Anterior cingulate cortex (tissue), 58 donors: Measurements from ENCODE around the gene GNL2.
"Not testable (repeated sequence)": the region's sequence is repeated elsewhere in the genome, so short reads cannot be mapped to it uniquely, and the experiment has no call there.

Source experiments
- DNase-seq, 58 donors: peaks; one replicate each; lab custom pipeline; 2025; lab: John Stamatoyannopoulos, UW

GNL2 gene

GRCh38 chr1:37519613-37520012 is 76.1 kb downstream of the GNL2 start:
- no peak for DNase-seq

GRCh38 chr1:37518929-37519328 is 76.8 kb downstream of the GNL2 start:
- DNase-seq = not testable (repeated sequence)

DNA sequence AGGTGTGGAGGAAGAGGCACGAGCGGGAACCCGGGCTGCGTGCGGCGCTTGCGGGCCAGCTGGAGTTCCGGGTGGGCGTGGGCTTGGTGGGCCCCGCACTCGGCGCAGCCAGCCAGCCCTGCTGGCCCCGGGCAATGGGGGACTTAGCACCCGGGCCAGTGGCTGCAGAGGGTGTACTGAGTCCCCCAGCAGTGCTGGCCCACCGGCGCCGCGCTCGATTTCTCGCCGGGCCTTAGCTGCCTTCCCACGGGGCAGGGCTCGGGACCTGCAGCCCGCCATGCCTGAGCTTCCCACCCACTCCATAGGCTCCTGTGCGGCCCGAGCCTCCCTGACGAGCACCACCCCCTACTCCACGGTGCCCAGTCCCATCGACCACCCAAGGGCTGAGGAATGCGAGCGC is 77.5 kb downstream of the GNL2 start:
- DNase-seq = not testable (repeated sequence)

DNA sequence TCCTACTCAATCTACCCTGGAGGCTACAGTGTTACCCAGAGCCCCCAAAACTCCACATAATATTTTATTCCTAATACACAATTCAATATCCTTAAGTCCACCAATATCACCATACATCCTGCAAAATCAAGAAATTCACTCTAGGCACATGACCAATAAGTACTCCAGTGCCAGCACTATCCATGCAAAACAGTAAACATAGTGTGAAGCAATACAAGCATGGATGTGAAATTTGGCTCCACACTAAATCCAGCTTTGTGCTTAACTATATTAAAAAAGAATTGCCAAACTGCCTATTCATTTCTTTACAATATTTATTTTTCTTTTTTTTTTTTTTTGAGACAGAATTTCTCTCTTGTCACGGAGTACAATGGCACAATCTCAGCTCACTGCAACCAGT is 78.2 kb downstream of the GNL2 start:
- DNase-seq = no peak
